ENCODE results near the gene PEMT.
A peak's percentile ranks its signal among the peaks of the same experiment; 100 is the strongest.
"Not testable (repeated sequence)": the region's sequence is repeated elsewhere in the genome, so short reads cannot be mapped to it uniquely, and the experiment has no call there.

Gene PEMT

GRCh38 chr17:17591355-17592298 is at the start of gene PEMT:
TSS of gene PEMT (minus strand) at chr17:17591708. CDS start at chr17:17591626, 82 bp downstream.
- peak; percentile 96 for DNase-seq (ENCODE audit: low spot score)

- not testable (repeated sequence) for DNase-seq (ENCODE audit: low spot score)
Measured at GRCh38 chr17:17639661-17640270, 48.3 kb upstream of the PEMT start.

- no peak for DNase-seq (ENCODE audit: low spot score)
Measured at GRCh38 chr17:17638467-17638866, 47.0 kb upstream of the PEMT start.

- no peak for DNase-seq (ENCODE audit: low spot score)
Measured at GRCh38 chr17:17636272-17636885, 44.9 kb upstream of the PEMT start.

- not testable (repeated sequence) for DNase-seq (ENCODE audit: low spot score)
Measured at GRCh38 chr17:17635537-17636271, 44.2 kb upstream of the PEMT start.

GRCh38 chr17:17635126-17635525 is 43.6 kb upstream of the PEMT start:
- no peak for DNase-seq (ENCODE audit: low spot score)

GRCh38 chr17:17633310-17633709 is 41.8 kb upstream of the PEMT start:
- no peak for DNase-seq (ENCODE audit: low spot score)

- not testable (repeated sequence) for DNase-seq (ENCODE audit: low spot score)
Measured at GRCh38 chr17:17632690-17633089, 41.2 kb upstream of the PEMT start.

GRCh38 chr17:17628388-17629008 is 37.0 kb upstream of the PEMT start:
- no peak for DNase-seq (ENCODE audit: low spot score)

- no peak for DNase-seq (ENCODE audit: low spot score)
Measured at GRCh38 chr17:17626840-17627239, 35.3 kb upstream of the PEMT start.

GRCh38 chr17:17626151-17626805 is 34.8 kb upstream of the PEMT start:
- DNase-seq (ENCODE audit: low spot score): no peak

GRCh38 chr17:17624741-17625140 is 33.2 kb upstream of the PEMT start:
- no peak for DNase-seq (ENCODE audit: low spot score)

- no peak for DNase-seq (ENCODE audit: low spot score)
Measured at GRCh38 chr17:17623904-17624303, 32.4 kb upstream of the PEMT start.

GRCh38 chr17:17621254-17621653 is 29.7 kb upstream of the PEMT start:
- DNase-seq (ENCODE audit: low spot score): no peak

GRCh38 chr17:17613708-17614114 is 22.2 kb upstream of the PEMT start:
- DNase-seq (ENCODE audit: low spot score): peak; percentile 75

- no peak for DNase-seq (ENCODE audit: low spot score)
Measured at GRCh38 chr17:17612085-17613022, 20.8 kb upstream of the PEMT start.

GRCh38 chr17:17609121-17609520 is 17.6 kb upstream of the PEMT start:
- no peak for DNase-seq (ENCODE audit: low spot score)

- no peak for DNase-seq (ENCODE audit: low spot score)
Measured at GRCh38 chr17:17606416-17607000, 15.0 kb upstream of the PEMT start.

- peak; percentile 44 for DNase-seq (ENCODE audit: low spot score)
Measured at GRCh38 chr17:17605729-17606088, 14.2 kb upstream of the PEMT start.
